Right kidney (tissue), 9 donors: ENCODE measurements around the gene KCNB1.

Experiments
- DNase-seq: peaks from one replicate; pipeline ENCODE4 v3.0.0-alpha.2; 2016
- long read RNA-seq, 8 donors: transcript quantifications; one replicate each; lab custom pipeline, GENCODE V29; 2026

KCNB1 gene
- long read RNA-seq, donor 1, result 0 reads
- long read RNA-seq, donor 2, result 0 reads
- long read RNA-seq, donor 3, result 0 reads
- long read RNA-seq, donor 4, result 0 reads
- long read RNA-seq, donor 5, result 0 reads
- long read RNA-seq, donor 6, result 0 reads
- long read RNA-seq, donor 7, full-length matches to known transcripts, result 1 of 1 reads
- long read RNA-seq, donor 7, partial matches to known transcripts, result 0 of 1 reads
- long read RNA-seq, donor 7, other reads (novel, unspliced or antisense), result 0 of 1 reads
- long read RNA-seq, donor 8, result 0 reads

GRCh38 chr20:49482621-49483017, at the start of gene KCNB1:
Gene KCNB1 (minus strand): TSS chr20:49482668. CDS start chr20:49482480, 188 bp downstream.
- DNase-seq, result peak; percentile 72

DNA sequence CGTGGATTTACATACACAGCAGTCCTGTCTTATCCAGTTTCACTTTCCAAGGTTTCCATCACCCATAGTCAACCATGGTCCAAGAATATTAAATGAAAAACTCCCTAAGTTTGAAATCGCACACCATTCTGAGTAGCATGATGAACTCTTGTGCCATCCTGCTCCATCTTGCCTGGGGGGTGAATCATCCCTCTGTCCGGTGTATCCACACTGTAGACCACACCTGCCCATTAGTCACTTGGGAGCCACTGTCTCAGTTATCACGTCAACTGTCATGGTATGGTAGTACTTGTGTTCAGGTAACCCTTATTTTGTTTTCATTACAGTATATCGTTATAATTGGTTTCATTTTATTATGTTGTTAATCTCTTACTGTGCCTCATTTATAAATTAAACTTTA, 47.0 kb upstream of the KCNB1 start:
- DNase-seq, result no peak

- no peak for DNase-seq
Observed at GRCh38 chr20:49526568-49526967, 44.1 kb upstream of the KCNB1 start.

- no peak for DNase-seq
Observed at GRCh38 chr20:49526056-49526455, 43.6 kb upstream of the KCNB1 start.

DNA sequence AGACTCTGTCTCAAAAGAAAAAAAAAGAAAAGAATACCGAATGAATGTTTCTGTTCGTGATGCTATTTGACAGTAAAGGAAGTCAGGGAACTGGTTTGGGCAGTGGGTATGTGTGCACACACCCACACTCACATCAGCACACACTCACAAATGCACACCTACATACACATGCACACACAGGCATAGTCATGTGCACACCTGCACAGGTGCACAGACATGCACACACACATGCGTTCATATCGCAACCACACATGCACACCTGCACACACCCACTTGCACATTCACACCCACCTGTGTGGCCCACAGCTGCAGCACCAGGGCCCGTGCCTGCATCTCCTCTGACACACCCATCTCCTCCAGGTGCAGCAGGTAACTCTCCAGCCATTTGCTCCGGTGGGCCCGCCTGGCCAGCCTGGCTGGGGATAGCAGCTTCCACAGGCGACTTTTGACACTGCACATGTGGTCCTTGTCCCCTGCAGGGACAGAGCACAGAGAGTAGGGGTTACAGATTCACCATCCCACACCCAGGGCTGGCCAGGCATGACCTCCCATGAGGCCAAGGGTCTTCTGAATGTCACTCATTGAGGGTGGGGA, 41.4 kb upstream of the KCNB1 start:
- DNase-seq, result no peak

GRCh38 chr20:49521356-49521755, 38.9 kb upstream of the KCNB1 start:
- DNase-seq, result no peak

GRCh38 chr20:49519777-49520359, 37.4 kb upstream of the KCNB1 start:
- DNase-seq, result no peak

- DNase-seq, result no peak
Observed at GRCh38 chr20:49519212-49519712, 36.8 kb upstream of the KCNB1 start.

DNA sequence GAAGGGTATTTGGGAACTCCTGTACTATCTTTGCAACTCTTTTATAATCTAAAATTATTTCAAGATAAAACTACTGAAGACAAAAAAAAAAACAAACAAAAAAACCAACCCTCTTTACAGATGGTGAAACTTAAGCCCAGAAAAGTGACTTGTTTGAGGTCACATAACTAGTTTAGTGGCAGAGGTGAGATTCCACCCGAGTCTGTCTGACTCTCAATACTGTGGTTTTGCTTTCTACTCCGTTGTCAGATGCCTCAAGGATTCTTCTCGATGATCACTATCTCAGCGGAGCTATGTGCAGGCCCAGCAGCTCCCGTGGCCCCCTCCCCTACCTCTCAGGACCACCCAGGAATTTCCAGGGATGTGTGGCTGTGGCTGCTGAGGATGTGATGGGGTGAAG, 36.1 kb upstream of the KCNB1 start:
- DNase-seq, result no peak

DNA sequence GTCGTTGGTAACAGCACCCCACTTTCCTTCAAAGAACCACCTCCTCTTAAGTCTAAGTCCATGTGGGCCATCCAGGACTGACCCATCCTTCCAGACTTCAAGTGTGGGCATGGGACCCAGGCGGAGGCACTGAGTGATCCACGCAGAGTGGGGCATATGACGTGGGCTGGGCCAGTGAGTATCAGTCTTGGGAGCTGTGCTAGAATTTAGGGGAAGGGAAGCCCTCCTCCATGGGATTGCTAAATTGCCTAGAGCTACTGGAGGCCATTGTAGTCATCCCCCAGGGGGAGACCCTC, 35.3 kb upstream of the KCNB1 start:
- no peak for DNase-seq

GRCh38 chr20:49516916-49517804, 34.7 kb upstream of the KCNB1 start:
- no peak for DNase-seq

GRCh38 chr20:49515586-49515985, 33.1 kb upstream of the KCNB1 start:
- no peak for DNase-seq

DNA sequence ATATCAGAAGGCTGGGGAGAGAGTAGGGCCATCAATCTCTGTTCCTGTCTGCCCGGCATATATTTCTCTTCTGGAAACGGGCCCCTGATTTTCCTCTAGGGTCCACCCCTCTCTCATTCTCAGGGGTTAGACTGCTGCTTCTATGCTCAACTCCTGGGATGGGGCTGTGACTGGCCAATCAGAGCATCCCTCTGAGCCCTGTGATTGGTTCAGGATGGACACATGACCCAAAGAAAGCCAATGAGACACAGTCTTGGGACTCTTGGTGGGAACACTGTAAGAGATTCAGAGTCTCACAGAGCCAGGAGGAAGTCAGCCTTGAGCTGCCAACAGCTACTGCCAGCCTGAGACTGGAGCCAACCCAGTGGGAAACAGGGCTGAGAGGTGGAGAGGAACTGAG, 31.0 kb upstream of the KCNB1 start:
- no peak for DNase-seq

- no peak for DNase-seq
Observed at GRCh38 chr20:49513009-49513408, 30.5 kb upstream of the KCNB1 start.

GRCh38 chr20:49511788-49512525, 29.5 kb upstream of the KCNB1 start:
- DNase-seq, result no peak

DNA sequence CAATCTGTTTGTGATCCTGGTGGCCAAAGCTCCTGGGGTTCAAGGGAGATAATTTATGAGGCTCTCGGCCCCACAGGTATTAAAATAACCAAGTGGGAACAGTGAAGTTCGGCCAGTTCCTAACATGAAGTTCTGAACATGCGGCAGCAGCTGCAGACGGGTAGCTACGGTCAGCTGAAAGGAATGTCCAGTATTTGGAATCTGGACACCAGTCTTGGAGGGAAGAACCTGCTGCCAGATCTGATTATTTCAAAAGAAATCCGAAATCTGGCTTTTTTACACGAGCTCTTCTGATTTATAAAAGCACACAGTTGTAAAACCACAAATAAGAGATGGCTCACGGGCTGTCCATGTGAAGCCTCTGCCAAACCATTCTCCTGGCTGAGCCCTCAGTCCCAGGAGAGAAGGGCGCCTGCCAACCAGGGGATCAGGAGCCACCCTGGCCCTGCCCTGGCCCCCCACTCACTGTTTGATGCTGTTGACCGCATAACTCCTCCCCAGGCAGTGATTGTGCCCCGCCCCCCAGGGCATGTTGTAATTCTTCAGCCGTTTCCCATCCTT, 28.2 kb upstream of the KCNB1 start:
- no peak for DNase-seq

DNA sequence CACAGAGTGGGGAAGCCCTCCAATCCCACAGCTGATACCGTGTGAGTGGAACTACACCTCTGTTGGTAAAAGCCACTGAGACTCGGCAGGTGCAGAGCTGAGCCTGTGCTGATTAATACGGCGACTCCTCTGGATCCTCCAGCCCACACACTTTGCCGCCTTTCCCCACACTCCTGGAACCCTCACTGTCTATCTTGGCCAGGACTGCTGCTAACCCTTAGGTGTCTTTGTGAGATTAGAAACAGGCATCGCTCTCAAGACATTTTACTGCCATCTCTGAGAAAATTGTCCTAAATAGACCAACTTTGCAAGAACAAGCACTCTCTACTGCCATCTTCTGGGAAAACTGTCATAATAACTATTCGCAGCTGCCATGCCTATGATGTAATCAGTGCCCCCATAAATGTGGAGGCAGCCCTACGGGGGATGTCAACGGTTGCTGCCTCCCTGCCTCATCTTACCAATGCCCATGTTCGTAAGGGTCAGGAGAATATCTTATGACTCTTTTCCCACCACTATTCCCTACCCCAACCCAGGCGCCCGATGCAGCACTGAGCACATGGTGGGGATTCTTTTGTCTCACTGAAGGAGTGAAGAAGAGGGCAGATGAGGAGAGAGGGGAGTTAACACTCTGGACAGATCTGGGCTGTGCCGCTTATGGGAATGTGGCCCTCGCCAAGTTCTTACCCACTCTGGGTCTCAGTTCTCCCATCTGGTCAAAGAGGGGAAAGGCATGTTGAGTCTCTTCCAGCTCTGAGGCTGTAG, 26.1 kb upstream of the KCNB1 start:
- peak; percentile 37 for DNase-seq

DNA sequence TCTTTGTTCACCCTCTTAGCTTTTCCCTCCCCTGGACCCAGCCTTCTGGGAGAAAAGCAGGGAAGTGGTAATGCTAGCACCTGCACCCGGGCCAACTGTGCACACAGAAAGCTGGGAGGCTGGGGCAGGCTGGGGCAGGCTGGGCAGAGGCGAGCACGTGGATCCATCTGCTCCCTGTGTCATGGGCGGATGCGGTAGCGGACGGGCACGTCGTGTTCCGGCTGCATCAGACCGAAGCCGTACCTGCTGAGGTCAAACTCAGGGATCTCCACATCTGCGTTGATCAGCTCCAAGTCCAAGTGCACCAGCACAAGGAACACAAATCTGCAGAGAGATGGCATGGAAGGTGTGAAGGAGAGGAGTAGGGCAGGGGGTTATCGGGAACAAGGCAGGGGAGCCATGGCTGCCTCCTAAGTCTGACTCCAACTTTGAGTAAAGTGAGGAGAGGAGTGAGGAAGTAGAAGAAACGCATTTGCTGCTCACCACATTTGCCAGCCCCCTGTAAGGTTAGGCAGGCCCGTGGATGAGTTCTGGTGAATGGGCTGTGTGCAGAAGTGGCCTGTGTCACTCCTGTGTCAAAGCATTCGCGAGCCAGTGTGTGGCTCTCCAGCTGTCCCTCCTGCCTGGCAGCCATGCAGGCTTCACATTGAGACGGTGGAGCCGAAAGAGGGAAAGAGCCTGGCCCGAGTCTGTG, 25.4 kb upstream of the KCNB1 start:
- DNase-seq, result no peak

- peak; percentile 46 for DNase-seq
Observed at GRCh38 chr20:49505518-49505917, 23.1 kb upstream of the KCNB1 start.

- no peak for DNase-seq
Observed at GRCh38 chr20:49503176-49503575, 20.7 kb upstream of the KCNB1 start.

DNA sequence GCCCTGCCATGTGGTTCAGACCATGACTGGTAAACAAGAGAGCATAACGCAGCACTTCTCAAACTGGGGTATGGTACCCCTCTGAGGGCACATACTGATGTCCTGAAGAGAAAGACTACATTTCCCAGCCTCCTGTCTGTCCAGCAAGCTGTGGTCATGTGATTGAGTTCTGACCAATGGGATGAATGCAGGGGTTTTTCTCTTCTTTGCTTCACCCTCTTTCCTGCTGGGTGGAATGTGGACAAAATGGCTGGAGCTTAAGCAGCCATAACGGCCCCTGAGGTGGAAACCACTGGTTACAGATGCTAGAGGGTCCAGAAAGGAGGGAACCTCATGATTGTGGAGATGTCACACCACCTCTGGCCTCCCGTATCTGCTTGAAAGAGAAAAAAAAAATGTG, 19.4 kb upstream of the KCNB1 start:
- DNase-seq, result no peak
